OCI-LY3 (cell line): ENCODE data around the gene LTBP4.

Experiments used
- H2AFZ ChIP-seq: fragments of 200-600, 300-600 bp; shearing (Covaris generic); 2 replicates; pipeline ENCODE4 v1.6.0; 2014; ENCODE audit warnings: antibody characterized with exemption, low read depth, low read length
- H3K27ac ChIP-seq: fragments of 200-600, 300-600 bp; sonication (generic); 2 replicates; pipeline ENCODE4 v1.5.1; 2014; ENCODE audit warnings: mild to moderate bottlenecking, low read length, moderate library complexity, mixed read lengths
- H3K27me3 ChIP-seq: fragments of 200-600, 300-600 bp; sonication (generic); 2 replicates; pipeline ENCODE4 v1.6.1; 2014; ENCODE audit warnings: low read depth, low read length, mixed read lengths
- H3K36me3 ChIP-seq: fragments of 200-600, 300-600 bp; sonication (generic); replicated peaks from 2 replicates; pipeline ENCODE3; 2014; ENCODE audit warnings: low read depth, low read length, mixed read lengths
- H3K4me1 ChIP-seq: fragments of 300-600, 200-600 bp; sonication (generic); 2 replicates; pipeline ENCODE4 v1.6.1; 2014; ENCODE audit warnings: low read length, mixed read lengths
- H3K4me2 ChIP-seq: fragments of 200-600, 300-600 bp; sonication (generic); 2 replicates; pipeline ENCODE4 v1.6.1; 2014; ENCODE audit warnings: low read length, mixed read lengths
- H3K4me3 ChIP-seq: fragments of 300-600, 200-600 bp; sonication (generic); 2 replicates; pipeline ENCODE4 v1.5.1; 2014; ENCODE audit warnings: antibody characterized with exemption, mild to moderate bottlenecking, low read length, moderate library complexity
- H3K79me2 ChIP-seq: fragments of 300-600, 200-600 bp; shearing (Covaris generic); 2 replicates; pipeline ENCODE4 v1.6.1; 2014; ENCODE audit warnings: mild to moderate bottlenecking, low read length, mixed read lengths
- H3K9ac ChIP-seq: fragments of 300-600, 200-600 bp; shearing (Covaris generic); 2 replicates; pipeline ENCODE4 v1.6.0; 2014; ENCODE audit warnings: mild to moderate bottlenecking, low read length, moderate library complexity
- H3K9me3 ChIP-seq: fragments of 200-600, 300-600 bp; shearing (Covaris generic); 2 replicates; pipeline ENCODE4 v1.6.1; 2014; ENCODE audit warnings: low read length, mixed read lengths; ENCODE audit not compliant: insufficient read depth
- H4K20me1 ChIP-seq: fragments of 200-600, 300-600 bp; sonication (generic); 2 replicates; pipeline ENCODE4 v1.6.1; 2016; ENCODE audit warnings: low read length, mixed read lengths; ENCODE audit not compliant: insufficient read depth
- CTCF ChIP-seq: fragments of 200-600, 300-600 bp; sonication (generic); IDR thresholded peaks from 2 replicates; pipeline ENCODE4 v1.5.1; 2014; ENCODE audit warnings: antibody characterized with exemption, low read length, low read depth
- EZH2phosphoT487 ChIP-seq: fragments of 200-600 bp; shearing (Covaris generic); IDR thresholded peaks from 2 replicates; pipeline ENCODE4 v1.6.1; 2018; ENCODE audit warnings: antibody characterized with exemption, mixed run types, low read depth

The LTBP4 gene

GRCh38 chr19:40620161-40620485 is 19.0 kb downstream of the LTBP4 start:
- H3K79me2 ChIP-seq: no peaks in the 10 kb centered on the region
- TF ChIP-seq CTCF (no peak), EZH2phosphoT487 (no peak)
- H3K27me3 ChIP-seq: no peaks in the 10 kb centered on the region
- peak overlapping the region; percentile 54 for H3K27ac ChIP-seq
- H3K9me3 ChIP-seq: no peaks in the 10 kb centered on the region
- peak overlapping the region; percentile 65; the same call in 1 of the 2 replicates for H2AFZ ChIP-seq
- H3K9ac ChIP-seq: peak overlapping the region; percentile 20; the same call in 1 of the 2 replicates
- no peaks in the 10 kb centered on the region for H4K20me1 ChIP-seq
- peaks cover 15% of the 10 kb centered on the region for H3K4me1 ChIP-seq
- 0 out of 2 replicates have a peak overlapping the region, but pooled peaks have one; percentile 16 for H3K4me3 ChIP-seq
- peak overlapping the region; percentile 57 for H3K4me2 ChIP-seq
- H3K36me3 ChIP-seq: peaks cover 4% of the 10 kb centered on the region

GRCh38 chr19:40621283-40621682 is 20.1 kb downstream of the LTBP4 start:
- H3K9ac ChIP-seq: no peak overlapping the region
- H3K36me3 ChIP-seq: peaks cover 4% of the 10 kb centered on the region
- no peak for TF ChIP-seq EZH2phosphoT487
- no peak for TF ChIP-seq CTCF
- H3K27me3 ChIP-seq: no peaks in the 10 kb centered on the region
- H4K20me1 ChIP-seq: no peaks in the 10 kb centered on the region
- peaks cover 14% of the 10 kb centered on the region for H3K4me1 ChIP-seq
- no peak overlapping the region for H3K27ac ChIP-seq
- no peak overlapping the region for H3K4me3 ChIP-seq
- no peak overlapping the region for H3K4me2 ChIP-seq
- H3K79me2 ChIP-seq: no peaks in the 10 kb centered on the region
- H3K9me3 ChIP-seq: no peaks in the 10 kb centered on the region
- no peak overlapping the region for H2AFZ ChIP-seq

GRCh38 chr19:40621966-40622772 is 21.0 kb downstream of the LTBP4 start:
- no peak overlapping the region for H3K27ac ChIP-seq
- H3K4me2 ChIP-seq: no peak overlapping the region
- no peaks in the 10 kb centered on the region for H3K27me3 ChIP-seq
- H3K4me3 ChIP-seq: no peak overlapping the region
- H3K4me1 ChIP-seq: peaks cover 14% of the 10 kb centered on the region
- TF ChIP-seq EZH2phosphoT487 (no peak), CTCF (no peak)
- peaks cover 4% of the 10 kb centered on the region for H3K36me3 ChIP-seq
- H3K79me2 ChIP-seq: no peaks in the 10 kb centered on the region
- no peak overlapping the region for H2AFZ ChIP-seq
- H3K9me3 ChIP-seq: no peaks in the 10 kb centered on the region
- H4K20me1 ChIP-seq: no peaks in the 10 kb centered on the region
- no peak overlapping the region for H3K9ac ChIP-seq

GRCh38 chr19:40622773-40623075 is 21.6 kb downstream of the LTBP4 start:
- TF ChIP-seq CTCF (no peak), EZH2phosphoT487 (no peak)
- Histone ChIP-seq H3K4me2 (no peak overlapping the region), H3K4me1 (peaks cover 14% of the 10 kb centered on the region), H3K36me3 (peaks cover 4% of the 10 kb centered on the region), H4K20me1 (no peaks in the 10 kb centered on the region), H3K4me3 (no peak overlapping the region), H3K79me2 (no peaks in the 10 kb centered on the region), H3K9ac (no peak overlapping the region), H3K27me3 (no peaks in the 10 kb centered on the region), H2AFZ (no peak overlapping the region), H3K9me3 (no peaks in the 10 kb centered on the region), H3K27ac (no peak overlapping the region)
